GM23248 (cell line): ENCODE data around the gene ZNF195. TPM values are rescaled to one million over a fixed set of nuclear protein-coding genes. Genes with fewer than 3 reads are reported as not detected.
"Not testable (repeated sequence)": the region's sequence is repeated elsewhere in the genome, so short reads cannot be mapped to it uniquely, and the experiment has no call there.

ENCODE experiments used
- DNase-seq: peaks from one replicate; pipeline ENCODE4 v3.0.0-alpha.2; 2015
- H2AFZ ChIP-seq: fragments of 200-600 bp; sonication (generic); 2 replicates; pipeline ENCODE4 v1.6.1; 2016; ENCODE audit warnings: antibody characterized with exemption
- H3F3A ChIP-seq: fragments of 200-600 bp; sonication (generic); 2 replicates; pipeline ENCODE4 v1.6.1; 2016; ENCODE audit warnings: mild to moderate bottlenecking, antibody characterized with exemption, mixed run types; ENCODE audit not compliant: insufficient read depth
- H3K27ac ChIP-seq: fragments of 200-600 bp; sonication (generic); 2 replicates; pipeline ENCODE4 v1.5.1; 2016; ENCODE audit warnings: mild to moderate bottlenecking
- H3K27me3 ChIP-seq: fragments of 200-600 bp; sonication (generic); replicated peaks from 2 replicates; pipeline ENCODE4 v1.6.1; 2016; ENCODE audit warnings: mild to moderate bottlenecking; ENCODE audit not compliant: insufficient read depth
- H3K36me3 ChIP-seq: fragments of 200-600 bp; sonication (generic); 2 replicates; pipeline ENCODE4 v1.6.1; 2016; ENCODE audit warnings: low read depth, mild to moderate bottlenecking
- H3K4me1 ChIP-seq: fragments of 200-600 bp; sonication (generic); 2 replicates; pipeline ENCODE4 v1.6.1; 2016; ENCODE audit warnings: mild to moderate bottlenecking; ENCODE audit not compliant: insufficient read depth
- H3K4me2 ChIP-seq: fragments of 200-600 bp; sonication (generic); one replicate; pipeline ENCODE4 v1.6.1; 2016; ENCODE audit warnings: mild to moderate bottlenecking; ENCODE audit not compliant: unreplicated experiment
- H3K4me3 ChIP-seq: fragments of 200-600 bp; sonication (generic); 2 replicates; pipeline ENCODE4 v1.5.1; 2016; ENCODE audit warnings: mild to moderate bottlenecking
- H3K79me2 ChIP-seq: fragments of 200-600 bp; sonication (generic); 2 replicates; pipeline ENCODE4 v1.6.1; 2016; ENCODE audit warnings: mild to moderate bottlenecking; ENCODE audit not compliant: insufficient read depth
- H3K9ac ChIP-seq: fragments of 200-600 bp; sonication (generic); 2 replicates; pipeline ENCODE4 v1.6.1; 2016; ENCODE audit warnings: mild to moderate bottlenecking
- H3K9me2 ChIP-seq: fragments of 200-600 bp; sonication (generic); 2 replicates; pipeline ENCODE4 v1.6.1; 2016; ENCODE audit warnings: mixed run types, mild to moderate bottlenecking, moderate library complexity; ENCODE audit not compliant: insufficient read depth
- H3K9me3 ChIP-seq: fragments of 200-600 bp; sonication (generic); one replicate; pipeline ENCODE4 v1.6.1; 2017; ENCODE audit warnings: low read depth
- H4K20me1 ChIP-seq: fragments of 200-600 bp; sonication (generic); 2 replicates; pipeline ENCODE4 v1.6.0; 2016; ENCODE audit not compliant: insufficient read depth
- WGBS, 2 experiments: methylation state at CpG; one replicate each; pipeline ENCODE4 v1.1.6; 2015 to 2017; ENCODE audit warnings: low lambda C conversion rate in 2 of 2, low coverage in 1 of 2; ENCODE audit errors: missing lambda C conversion rate in 2 of 2; 5-methylcytosine and 5-hydroxymethylcytosine counted together
- in situ Hi-C: fragments of 300-500 bp; cut with MboI; formaldehyde crosslinking; loops from 2 replicates; pipeline ENCODE4 v1.15.0; 2020
- polyA plus RNA-seq: library from polyadenylated mRNA; unstranded; fragments of >200 nt; fragmentation: Nextera tagmentation; extraction: Ambion mirVana; gene quantifications from 2 replicates; pipeline ENCODE4 v1.2.1, GENCODE V29; 2016
- total RNA-seq: library from RNA; depleted of rRNA; stranded (reverse); fragments of >200 nt; shearing (Covaris generic); gene quantifications from 2 replicates; pipeline ENCODE4 v1.2.3, GENCODE V29; 2014

ZNF195 gene
- total and polyA plus RNA-seq, 2 experiments from 2014 or later: 11.6 to 24.2 TPM

DNA sequence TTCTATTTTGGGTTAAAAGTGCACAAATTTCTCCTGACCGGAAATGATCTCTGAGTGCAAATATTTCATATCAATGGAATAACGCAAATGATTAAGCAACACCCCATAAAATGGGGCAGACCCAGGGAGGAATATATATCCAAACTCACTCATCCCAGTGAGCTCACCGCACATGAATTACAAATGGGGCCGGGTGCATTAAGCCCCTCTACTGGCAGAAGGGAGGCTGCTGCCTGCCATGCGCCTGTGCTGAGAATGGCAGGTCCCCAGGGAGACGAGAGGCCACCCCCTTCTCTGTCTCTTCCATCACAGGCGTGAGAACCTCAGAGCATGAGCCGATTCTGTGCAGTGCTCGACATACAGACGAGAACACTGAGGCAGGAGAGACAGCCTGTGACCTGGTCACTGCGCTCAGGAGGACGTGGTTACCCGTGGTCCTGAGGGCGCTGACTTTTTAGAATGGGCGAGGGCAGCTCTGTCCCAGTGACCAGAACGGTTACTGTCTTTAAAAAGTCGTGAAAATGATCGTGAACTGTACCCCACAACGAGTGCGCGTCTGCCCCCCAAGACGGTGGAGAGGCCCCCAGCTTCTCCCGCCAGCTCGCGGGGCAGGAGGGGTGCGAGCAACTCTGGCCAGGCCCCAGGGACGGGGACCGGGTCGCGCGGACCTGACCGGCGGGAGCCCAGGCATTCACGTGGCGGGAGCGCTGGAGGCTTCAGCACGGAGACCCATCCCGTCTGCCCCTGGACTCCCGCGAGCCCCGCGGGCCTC, 42.8 kb upstream of the ZNF195 start:
- H3K9me2 ChIP-seq, H3K79me2 ChIP-seq, H3K36me3 ChIP-seq, H3K4me1 ChIP-seq, H4K20me1 ChIP-seq, H3K27me3 ChIP-seq, H3F3A ChIP-seq, in situ Hi-C loops, H3K9me3 ChIP-seq: not testable (repeated sequence)
- peak overlapping the region; percentile 62 for H2AFZ ChIP-seq
- H3K4me2 ChIP-seq: peak overlapping the region; percentile 74
- peak overlapping the region; percentile 88 for H3K27ac ChIP-seq
- H3K4me3 ChIP-seq: peak overlapping the region; percentile 74
- peak overlapping the region; percentile 90 for H3K9ac ChIP-seq
- peak; percentile 72 for DNase-seq
- WGBS, 2 experiments: 0 to 1% methylated on average over 25 to 33 of the region's 42 CpGs

DNA sequence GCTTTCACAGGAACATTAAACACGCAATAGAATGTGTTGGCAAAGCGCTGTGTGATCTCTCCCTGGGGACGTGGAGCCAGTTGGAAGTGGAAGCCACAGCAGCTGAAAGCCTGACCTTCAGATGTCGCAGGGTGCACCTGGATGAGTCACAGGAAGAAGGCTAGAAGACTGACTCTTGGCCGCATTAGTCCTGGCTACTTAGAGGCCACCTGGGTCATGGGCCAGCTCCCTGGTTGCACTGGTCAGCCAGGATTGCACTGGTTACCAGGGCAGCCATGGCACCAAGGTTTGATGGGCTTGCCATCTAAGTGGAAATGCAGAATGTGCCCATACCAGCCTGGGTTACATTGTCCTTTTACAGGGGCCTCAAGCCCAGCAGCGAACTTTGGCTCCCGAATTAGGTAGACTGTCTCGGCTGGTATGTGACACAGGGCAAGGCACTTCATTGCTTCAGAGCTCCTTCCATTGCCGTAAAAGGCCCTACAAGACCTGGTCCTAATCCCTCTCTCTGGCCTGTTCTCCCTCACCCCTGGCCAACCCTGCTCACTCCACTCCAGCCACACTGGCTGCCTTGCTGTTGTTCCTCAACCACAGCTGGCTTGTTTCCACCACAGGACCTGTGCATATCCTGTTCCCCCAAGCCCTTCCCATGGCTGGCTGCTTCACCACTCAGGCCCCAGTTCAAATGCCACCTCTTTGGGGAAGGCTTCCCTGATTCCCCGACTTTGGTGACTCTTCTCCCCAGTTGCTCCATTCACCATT, 41.5 kb upstream of the ZNF195 start:
- H3K27me3 ChIP-seq, H3K9ac ChIP-seq, H4K20me1 ChIP-seq, H3K79me2 ChIP-seq, H3K9me3 ChIP-seq, H3K36me3 ChIP-seq, H3K4me2 ChIP-seq, H3K9me2 ChIP-seq, H2AFZ ChIP-seq, H3K4me3 ChIP-seq, H3F3A ChIP-seq, H3K4me1 ChIP-seq, in situ Hi-C loops: not testable (repeated sequence)
- H3K27ac ChIP-seq: peak overlapping the region; percentile 63; the same call in 1 of the 2 replicates
- peak; percentile 5 for DNase-seq
- WGBS, 2 experiments: 62 to 69% methylated on average over 10 of the region's 10 CpGs

- WGBS, 2 experiments: 94 to 100% methylated on average over 1 of the region's 1 CpG
- not testable (repeated sequence) for H3K4me1 ChIP-seq, DNase-seq
These were observed 40.5 kb upstream of the ZNF195 start for GRCh38 chr11:3419496-3419895.

GRCh38 chr11:3417047-3417446, 38.1 kb upstream of the ZNF195 start:
- H3K4me3 ChIP-seq, in situ Hi-C loops, H4K20me1 ChIP-seq, H2AFZ ChIP-seq, H3K4me1 ChIP-seq, H3K4me2 ChIP-seq, H3K79me2 ChIP-seq, H3K9ac ChIP-seq, H3K27me3 ChIP-seq, H3K36me3 ChIP-seq, H3K27ac ChIP-seq, H3K9me2 ChIP-seq, H3F3A ChIP-seq, H3K9me3 ChIP-seq: not testable (repeated sequence)
- peak; percentile 74 for DNase-seq
- 46 to 56% methylated on average over 3 to 4 of the region's 4 CpGs for WGBS, 2 experiments

More at GRCh38 chr11:3419496-3419895, 40.5 kb upstream of the ZNF195 start:
- H3K79me2 ChIP-seq, H3K4me3 ChIP-seq, H3K27ac ChIP-seq, H2AFZ ChIP-seq, in situ Hi-C loops, H3K9me3 ChIP-seq, H3K4me2 ChIP-seq, H3K9ac ChIP-seq, H3K9me2 ChIP-seq, H3K36me3 ChIP-seq, H4K20me1 ChIP-seq, H3K27me3 ChIP-seq, H3F3A ChIP-seq: not testable (repeated sequence)

DNA sequence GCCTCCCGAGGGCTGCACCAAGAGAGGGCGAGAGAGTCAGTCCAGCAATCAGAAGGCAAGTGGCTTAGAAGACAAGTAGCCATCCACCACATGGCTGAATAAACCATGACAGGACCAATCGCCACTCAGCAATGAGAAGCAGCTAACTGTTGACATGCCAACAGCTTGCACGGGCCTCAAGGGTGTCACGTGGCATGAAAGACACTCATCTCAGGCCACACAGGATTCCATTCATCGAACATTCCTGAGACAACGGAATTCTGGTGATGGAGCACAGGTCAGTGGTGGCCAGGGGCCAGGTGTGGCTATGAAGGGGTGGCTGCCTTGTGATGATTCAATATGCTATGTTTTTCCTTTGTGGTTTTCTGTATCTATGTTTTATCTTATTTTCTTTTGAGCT, 36.4 kb upstream of the ZNF195 start:
- H3K27me3 ChIP-seq, H3K36me3 ChIP-seq, H3K9me3 ChIP-seq, H2AFZ ChIP-seq, H3K9ac ChIP-seq, H3K4me2 ChIP-seq, H4K20me1 ChIP-seq, DNase-seq, H3K4me3 ChIP-seq, H3K27ac ChIP-seq, H3K4me1 ChIP-seq, in situ Hi-C loops, H3K9me2 ChIP-seq, H3K79me2 ChIP-seq, H3F3A ChIP-seq: not testable (repeated sequence)
- 88 to 89% methylated on average over 6 to 7 of the region's 7 CpGs for WGBS, 2 experiments

- 89 to 91% methylated on average over 18 to 24 of the region's 24 CpGs for WGBS, 2 experiments
- H3K4me3 ChIP-seq, H3K9me2 ChIP-seq, H3K27me3 ChIP-seq, H3F3A ChIP-seq, H2AFZ ChIP-seq, H4K20me1 ChIP-seq, H3K4me1 ChIP-seq, H3K4me2 ChIP-seq, H3K9ac ChIP-seq, DNase-seq, H3K36me3 ChIP-seq, H3K9me3 ChIP-seq, in situ Hi-C loops, H3K27ac ChIP-seq, H3K79me2 ChIP-seq: not testable (repeated sequence)
These were observed 34.7 kb upstream of the ZNF195 start for GRCh38 chr11:3413666-3414065.
